ENCODE results near the gene PLCXD1.
"Not testable (repeated sequence)": the region's sequence is repeated elsewhere in the genome, so short reads cannot be mapped to it uniquely, and the experiment has no call there.

DNA sequence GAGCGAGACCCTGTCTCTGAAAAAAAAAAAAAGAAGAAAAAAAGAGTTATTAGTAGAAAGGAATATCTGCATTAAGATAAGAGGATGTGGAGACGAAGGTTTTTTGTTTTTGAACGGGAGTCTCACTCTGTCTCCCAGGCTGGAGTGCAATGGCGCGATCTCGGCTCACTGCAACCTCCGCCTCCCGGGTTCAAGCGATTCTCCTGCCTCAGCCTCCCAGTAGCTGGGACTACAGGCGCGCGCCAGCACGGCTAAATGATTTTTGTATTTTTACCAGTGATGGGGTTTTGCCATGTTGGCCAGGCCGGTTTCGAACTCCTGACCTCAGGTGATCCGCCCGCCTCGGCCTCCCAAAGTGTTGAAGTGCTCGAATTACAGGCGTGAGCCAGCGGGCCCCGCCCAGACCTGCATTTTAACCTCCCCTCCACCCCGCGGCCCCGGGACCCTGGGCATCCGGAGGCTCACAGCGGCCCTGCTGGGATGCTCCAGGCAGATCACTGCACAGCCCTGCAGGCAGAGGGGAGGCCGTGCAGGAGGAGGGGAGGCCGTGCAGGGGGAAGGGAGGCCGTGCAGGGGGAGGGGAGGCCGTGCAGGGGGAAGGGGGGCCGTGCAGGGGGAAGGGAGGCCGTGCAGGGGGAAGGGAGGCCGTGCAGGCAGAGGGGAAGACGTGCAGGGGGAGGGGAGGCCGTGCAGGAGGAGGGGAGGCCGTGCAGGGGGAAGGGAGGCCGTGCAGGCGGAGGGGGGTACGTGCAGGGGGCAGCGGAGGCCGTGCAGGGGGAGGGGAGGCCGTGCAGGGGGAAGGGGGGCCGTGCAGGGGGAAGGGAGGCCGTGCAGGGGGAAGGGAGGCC, 1.2 kb upstream of the PLCXD1 start:
- TF ChIP-seq, protein P1, sequence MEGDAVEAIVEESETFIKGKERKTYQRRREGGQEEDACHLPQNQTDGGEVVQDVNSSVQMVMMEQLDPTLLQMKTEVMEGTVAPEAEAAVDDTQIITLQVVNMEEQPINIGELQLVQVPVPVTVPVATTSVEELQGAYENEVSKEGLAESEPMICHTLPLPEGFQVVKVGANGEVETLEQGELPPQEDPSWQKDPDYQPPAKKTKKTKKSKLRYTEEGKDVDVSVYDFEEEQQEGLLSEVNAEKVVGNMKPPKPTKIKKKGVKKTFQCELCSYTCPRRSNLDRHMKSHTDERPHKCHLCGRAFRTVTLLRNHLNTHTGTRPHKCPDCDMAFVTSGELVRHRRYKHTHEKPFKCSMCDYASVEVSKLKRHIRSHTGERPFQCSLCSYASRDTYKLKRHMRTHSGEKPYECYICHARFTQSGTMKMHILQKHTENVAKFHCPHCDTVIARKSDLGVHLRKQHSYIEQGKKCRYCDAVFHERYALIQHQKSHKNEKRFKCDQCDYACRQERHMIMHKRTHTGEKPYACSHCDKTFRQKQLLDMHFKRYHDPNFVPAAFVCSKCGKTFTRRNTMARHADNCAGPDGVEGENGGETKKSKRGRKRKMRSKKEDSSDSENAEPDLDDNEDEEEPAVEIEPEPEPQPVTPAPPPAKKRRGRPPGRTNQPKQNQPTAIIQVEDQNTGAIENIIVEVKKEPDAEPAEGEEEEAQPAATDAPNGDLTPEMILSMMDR (IDR thresholded peaks at IDR 0.05) = not testable (repeated sequence)
- not testable (repeated sequence) for TF ChIP-seq EP300, POLR2A (IDR thresholded peaks at IDR 0.05)

All from tibial nerve (tissue), 4 donors.